ENCODE measurements around the gene LBHD2.

Gene LBHD2

DNA sequence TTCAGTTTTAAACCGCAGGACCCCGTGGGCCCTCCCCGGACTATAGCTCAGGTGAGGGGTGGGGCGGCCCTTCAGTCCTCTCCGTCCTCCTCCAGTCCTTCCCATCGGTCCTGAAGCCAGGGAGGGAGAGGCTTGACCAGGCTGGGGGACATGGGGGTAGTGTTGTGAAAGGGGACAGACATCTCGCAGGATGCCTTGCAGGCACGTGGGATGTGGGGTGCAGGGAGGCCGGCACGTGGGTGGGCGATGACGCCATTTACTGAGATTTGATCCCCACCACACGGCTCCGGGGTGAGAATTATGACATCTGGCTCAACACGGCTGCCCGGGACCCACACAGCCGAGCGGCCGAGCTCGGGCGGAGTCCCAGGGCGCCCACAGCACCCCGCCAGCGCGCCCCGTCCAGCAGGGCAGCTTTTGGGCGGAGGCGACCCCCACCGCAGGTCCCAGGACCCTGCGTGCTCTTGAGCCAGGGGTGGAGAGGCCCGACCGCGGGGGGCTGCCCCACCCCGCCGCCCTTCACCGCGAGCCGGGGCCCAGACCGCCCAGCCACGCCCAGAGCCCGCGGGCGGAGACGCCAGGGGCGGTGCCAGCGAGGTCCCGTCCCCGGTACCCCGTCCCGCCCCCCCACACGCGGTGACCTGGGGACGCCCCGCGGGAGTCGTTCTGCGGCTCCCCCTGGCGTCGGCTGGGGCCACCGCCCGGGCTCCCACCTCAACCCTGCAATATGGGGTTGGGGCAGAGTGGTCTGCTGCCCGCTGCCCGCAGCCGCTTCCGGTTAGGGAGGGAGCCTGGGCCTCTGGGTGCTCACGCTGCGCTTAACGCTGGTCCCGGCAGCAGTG lies 7.3 kb downstream of the LBHD2 start:
- H3K4ac ChIP-seq (ENCODE audit: low read depth, low read length), result no peak overlapping the region
- no peaks in the 10 kb centered on the region for H3K79me1 ChIP-seq (ENCODE audit: low read length)
- no peak overlapping the region for H3K23ac ChIP-seq (ENCODE audit: low read length)
- no peak overlapping the region for H3K18ac ChIP-seq (ENCODE audit: low read length)
- H3K14ac ChIP-seq (ENCODE audit: low read length), result no peak overlapping the region
- peak overlapping the region; percentile 58 for H3K4me2 ChIP-seq (ENCODE audit: low read length)
- no peak overlapping the region for H2BK120ac ChIP-seq (ENCODE audit: insufficient read depth, low read length, poor library complexity)
- no CpG with 5 or more reads among the region's 69 CpGs for WGBS (ENCODE audit: extremely low coverage, insufficient coverage, insufficient read length)
- H3K4me3 ChIP-seq (ENCODE audit: low read depth, low read length), result peak overlapping the region; percentile 21
- H3K79me2 ChIP-seq (ENCODE audit: control insufficient read depth, insufficient read depth, low read length, poor library complexity), result no peaks in the 10 kb centered on the region
- H4K8ac ChIP-seq (ENCODE audit: low read depth, low read length), result peak overlapping the region; percentile 41
- H4K91ac ChIP-seq (ENCODE audit: low read depth, low read length), result no peak overlapping the region
- no peaks in the 10 kb centered on the region for H3K9me3 ChIP-seq (ENCODE audit: insufficient read depth, low read depth, low read length)
- no peak overlapping the region for H2AK5ac ChIP-seq (ENCODE audit: low read length)
- H2AFZ ChIP-seq (ENCODE audit: insufficient read depth, low read length, poor library complexity), result no peak overlapping the region
- peaks cover 4 to 8% of the 10 kb centered on the region in 2 experiments for H3K4me1 ChIP-seq (ENCODE audit: control insufficient read depth in 1 of 2, insufficient read depth in 2 of 2, low read length in 2 of 2)
- H3K9ac ChIP-seq (ENCODE audit: low read length), result no peak overlapping the region
- H4K12ac ChIP-seq (ENCODE audit: low read depth, low read length), result no peak overlapping the region
- H3K27me3 ChIP-seq (ENCODE audit: insufficient read depth, low read length), result peaks cover 7% of the 10 kb centered on the region
- no peaks in the 10 kb centered on the region for H3K36me3 ChIP-seq (ENCODE audit: control insufficient read depth in 1 of 2, insufficient read depth in 2 of 2, low read length in 2 of 2)
- no peak overlapping the region for H2BK12ac ChIP-seq (ENCODE audit: low read length)
- H2BK5ac ChIP-seq (ENCODE audit: low read depth, low read length, poor library complexity), result no peak overlapping the region
- no peak overlapping the region for H3K27ac ChIP-seq (ENCODE audit: low read depth, low read length)
- DNase-seq, result peak in 1 of 2 donors; percentile 47

- H3K4me2 ChIP-seq (ENCODE audit: low read length), result peak overlapping the region; percentile 58
- H2BK120ac ChIP-seq (ENCODE audit: insufficient read depth, low read length, poor library complexity), result no peak overlapping the region
- H4K12ac ChIP-seq (ENCODE audit: low read depth, low read length), result no peak overlapping the region
- H3K9ac ChIP-seq (ENCODE audit: low read length), result peak overlapping the region; percentile 51
- no peaks in the 10 kb centered on the region for H3K79me2 ChIP-seq (ENCODE audit: control insufficient read depth, insufficient read depth, low read length, poor library complexity)
- DNase-seq, result no peak
- no peaks in the 10 kb centered on the region for H3K79me1 ChIP-seq (ENCODE audit: low read length)
- H3K9me3 ChIP-seq (ENCODE audit: insufficient read depth, low read depth, low read length), result no peaks in the 10 kb centered on the region
- H4K8ac ChIP-seq (ENCODE audit: low read depth, low read length), result peak overlapping the region; percentile 41
- H3K36me3 ChIP-seq (ENCODE audit: control insufficient read depth in 1 of 2, insufficient read depth in 2 of 2, low read length in 2 of 2), result no peaks in the 10 kb centered on the region
- H3K4me1 ChIP-seq (ENCODE audit: control insufficient read depth in 1 of 2, insufficient read depth in 2 of 2, low read length in 2 of 2), result peaks cover 4 to 8% of the 10 kb centered on the region in 2 experiments
- H3K27ac ChIP-seq (ENCODE audit: low read depth, low read length), result no peak overlapping the region
- no peak overlapping the region for H4K91ac ChIP-seq (ENCODE audit: low read depth, low read length)
- no peak overlapping the region for H3K14ac ChIP-seq (ENCODE audit: low read length)
- no peak overlapping the region for H3K4ac ChIP-seq (ENCODE audit: low read depth, low read length)
- no peak overlapping the region for H2AK5ac ChIP-seq (ENCODE audit: low read length)
- no peak overlapping the region for H2AFZ ChIP-seq (ENCODE audit: insufficient read depth, low read length, poor library complexity)
- WGBS (ENCODE audit: extremely low coverage, insufficient coverage, insufficient read length), result no CpG with 5 or more reads among the region's 9 CpGs
- no peak overlapping the region for H3K4me3 ChIP-seq (ENCODE audit: low read depth, low read length)
- H2BK12ac ChIP-seq (ENCODE audit: low read length), result no peak overlapping the region
- H3K23ac ChIP-seq (ENCODE audit: low read length), result no peak overlapping the region
- H3K18ac ChIP-seq (ENCODE audit: low read length), result no peak overlapping the region
- peaks cover 7% of the 10 kb centered on the region for H3K27me3 ChIP-seq (ENCODE audit: insufficient read depth, low read length)
- H2BK5ac ChIP-seq (ENCODE audit: low read depth, low read length, poor library complexity), result no peak overlapping the region
These were observed 7.8 kb downstream of the LBHD2 start for GRCh38 chr14:103091883-103092222.

DNA sequence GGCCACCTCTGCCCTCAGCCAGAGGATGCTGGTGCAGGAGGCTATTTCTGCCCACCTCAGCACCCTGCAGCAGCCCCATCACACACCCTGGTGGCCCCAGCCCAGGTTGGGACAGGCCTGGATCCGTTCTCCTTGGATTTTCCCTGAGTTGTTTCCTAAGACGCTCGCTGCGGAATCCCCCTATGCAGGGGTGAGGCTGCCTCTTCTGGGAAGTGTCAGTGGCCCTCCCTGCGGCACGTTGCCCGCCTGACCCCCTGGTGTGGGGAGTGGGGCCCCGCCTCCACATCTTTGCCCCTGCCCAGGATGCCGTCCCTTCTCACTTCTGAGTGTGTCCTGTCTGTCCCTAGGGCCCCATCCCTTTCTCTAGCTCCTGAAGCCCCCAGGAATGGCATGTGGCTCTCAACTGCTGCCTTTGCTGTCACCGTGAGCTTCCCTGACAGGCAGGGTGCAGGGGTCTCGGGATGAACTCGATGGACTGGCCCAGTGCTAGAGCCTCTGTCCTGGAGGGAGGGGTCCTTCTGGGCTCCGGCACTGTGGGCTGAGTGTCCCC lies 9.9 kb downstream of the LBHD2 start:
- Histone ChIP-seq H3K14ac (ENCODE audit: low read length) (no peak overlapping the region), H3K27me3 (ENCODE audit: insufficient read depth, low read length) (peaks cover 7% of the 10 kb centered on the region), H3K4me1 (ENCODE audit: control insufficient read depth in 1 of 2, insufficient read depth in 2 of 2, low read length in 2 of 2) (peaks cover 4 to 8% of the 10 kb centered on the region in 2 experiments), H3K79me2 (ENCODE audit: control insufficient read depth, insufficient read depth, low read length, poor library complexity) (no peaks in the 10 kb centered on the region), H3K9ac (ENCODE audit: low read length) (no peak overlapping the region), H3K9me3 (ENCODE audit: insufficient read depth, low read depth, low read length) (no peaks in the 10 kb centered on the region), H3K4me2 (ENCODE audit: low read length) (no peak overlapping the region), H3K36me3 (ENCODE audit: control insufficient read depth in 1 of 2, insufficient read depth in 2 of 2, low read length in 2 of 2) (no peaks in the 10 kb centered on the region), H2BK12ac (ENCODE audit: low read length) (no peak overlapping the region), H3K23ac (ENCODE audit: low read length) (no peak overlapping the region), H4K8ac (ENCODE audit: low read depth, low read length) (no peak overlapping the region), H2AK5ac (ENCODE audit: low read length) (no peak overlapping the region), H4K91ac (ENCODE audit: low read depth, low read length) (no peak overlapping the region), H3K4me3 (ENCODE audit: low read depth, low read length) (no peak overlapping the region), H2AFZ (ENCODE audit: insufficient read depth, low read length, poor library complexity) (no peak overlapping the region), H3K4ac (ENCODE audit: low read depth, low read length) (no peak overlapping the region), H3K18ac (ENCODE audit: low read length) (no peak overlapping the region), H2BK120ac (ENCODE audit: insufficient read depth, low read length, poor library complexity) (no peak overlapping the region), H4K12ac (ENCODE audit: low read depth, low read length) (no peak overlapping the region), H2BK5ac (ENCODE audit: low read depth, low read length, poor library complexity) (no peak overlapping the region), H3K27ac (ENCODE audit: low read depth, low read length) (no peak overlapping the region), H3K79me1 (ENCODE audit: low read length) (no peaks in the 10 kb centered on the region)
- no CpG with 5 or more reads among the region's 13 CpGs for WGBS (ENCODE audit: extremely low coverage, insufficient coverage, insufficient read length)
- no peak for DNase-seq

DNA sequence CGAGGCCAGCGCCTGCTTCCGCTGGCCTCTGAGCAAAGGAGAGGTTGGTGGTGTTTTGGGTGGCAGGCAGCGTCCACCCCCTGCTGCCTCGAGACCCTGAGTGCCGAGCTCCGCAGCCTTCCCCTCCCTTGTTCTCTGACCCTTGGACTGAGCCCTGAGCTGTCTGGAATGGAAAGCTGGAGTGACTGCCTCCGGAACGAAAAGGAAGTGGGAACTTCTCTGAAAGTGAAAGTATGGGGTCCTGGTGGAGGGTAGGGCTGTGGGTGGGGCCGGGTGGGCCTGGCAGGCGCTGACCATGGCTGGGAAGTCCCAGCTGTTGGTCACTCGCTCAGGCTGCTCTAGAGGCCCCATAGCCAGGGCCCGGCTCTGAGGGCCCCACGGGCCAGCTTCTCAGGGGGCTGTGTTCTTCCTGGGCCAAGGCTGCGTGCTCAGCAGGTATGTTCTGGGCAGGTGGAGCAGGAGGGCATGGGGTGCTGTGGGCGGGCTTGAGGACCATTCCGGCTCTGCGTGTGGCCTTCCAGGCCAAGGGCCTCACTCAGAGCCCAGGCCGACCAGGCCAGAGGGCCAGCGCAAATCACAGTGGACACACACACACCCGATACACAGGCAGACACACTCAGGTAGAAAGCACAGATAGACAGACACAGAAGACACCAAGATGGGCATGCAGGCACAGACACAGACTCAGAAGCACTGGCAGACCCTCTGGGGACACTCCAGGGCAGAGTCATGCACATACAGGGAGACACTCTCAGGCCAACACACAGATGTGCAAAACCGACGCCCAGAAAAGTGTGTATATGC lies 10.6 kb downstream of the LBHD2 start, which contains the start of gene EXOC3L4:
Gene EXOC3L4 (plus strand): TSS at position 320 of the 804 bp plus-strand sequence. CDS start 5,495 bp downstream, outside the sequence.
- H3K79me1 ChIP-seq (ENCODE audit: low read length), result no peaks in the 10 kb centered on the region
- no peak within 1 kb of the TSS for H2BK12ac ChIP-seq (ENCODE audit: low read length)
- H3K9me3 ChIP-seq (ENCODE audit: insufficient read depth, low read depth, low read length), result no peaks in the 10 kb centered on the region
- H3K4me1 ChIP-seq (ENCODE audit: control insufficient read depth in 1 of 2, insufficient read depth in 2 of 2, low read length in 2 of 2), result peaks cover 4 to 13% of the 10 kb centered on the region in 2 experiments
- no peak within 1 kb of the TSS for H2BK5ac ChIP-seq (ENCODE audit: low read depth, low read length, poor library complexity)
- H3K4me2 ChIP-seq (ENCODE audit: low read length), result no peak within 1 kb of the TSS
- H3K9ac ChIP-seq (ENCODE audit: low read length), result no peak within 1 kb of the TSS
- no peak within 1 kb of the TSS for H4K91ac ChIP-seq (ENCODE audit: low read depth, low read length)
- H3K14ac ChIP-seq (ENCODE audit: low read length), result no peak within 1 kb of the TSS
- H3K27me3 ChIP-seq (ENCODE audit: insufficient read depth, low read length), result peaks cover 7% of the 10 kb centered on the region
- H3K4me3 ChIP-seq (ENCODE audit: low read depth, low read length), result no peak within 1 kb of the TSS
- H2BK120ac ChIP-seq (ENCODE audit: insufficient read depth, low read length, poor library complexity), result no peak within 1 kb of the TSS
- no peak within 1 kb of the TSS for H2AFZ ChIP-seq (ENCODE audit: insufficient read depth, low read length, poor library complexity)
- H3K27ac ChIP-seq (ENCODE audit: low read depth, low read length), result no peak within 1 kb of the TSS
- no peak within 1 kb of the TSS for H3K4ac ChIP-seq (ENCODE audit: low read depth, low read length)
- H4K8ac ChIP-seq (ENCODE audit: low read depth, low read length), result no peak within 1 kb of the TSS
- H3K36me3 ChIP-seq (ENCODE audit: control insufficient read depth in 1 of 2, insufficient read depth in 2 of 2, low read length in 2 of 2), result no peaks in the 10 kb centered on the region
- H3K18ac ChIP-seq (ENCODE audit: low read length), result no peak within 1 kb of the TSS
- H4K12ac ChIP-seq (ENCODE audit: low read depth, low read length), result no peak within 1 kb of the TSS
- no CpG with 5 or more reads among the region's 23 CpGs for WGBS (ENCODE audit: extremely low coverage, insufficient coverage, insufficient read length)
- no peak within 1 kb of the TSS for H2AK5ac ChIP-seq (ENCODE audit: low read length)
- no peak within 1 kb of the TSS for H3K23ac ChIP-seq (ENCODE audit: low read length)
- H3K79me2 ChIP-seq (ENCODE audit: control insufficient read depth, insufficient read depth, low read length, poor library complexity), result no peaks in the 10 kb centered on the region
- DNase-seq, result no peak

Measured in trophoblast cell (in vitro differentiated cells and primary cell).